ENCODE results near the gene HES7.

DNA sequence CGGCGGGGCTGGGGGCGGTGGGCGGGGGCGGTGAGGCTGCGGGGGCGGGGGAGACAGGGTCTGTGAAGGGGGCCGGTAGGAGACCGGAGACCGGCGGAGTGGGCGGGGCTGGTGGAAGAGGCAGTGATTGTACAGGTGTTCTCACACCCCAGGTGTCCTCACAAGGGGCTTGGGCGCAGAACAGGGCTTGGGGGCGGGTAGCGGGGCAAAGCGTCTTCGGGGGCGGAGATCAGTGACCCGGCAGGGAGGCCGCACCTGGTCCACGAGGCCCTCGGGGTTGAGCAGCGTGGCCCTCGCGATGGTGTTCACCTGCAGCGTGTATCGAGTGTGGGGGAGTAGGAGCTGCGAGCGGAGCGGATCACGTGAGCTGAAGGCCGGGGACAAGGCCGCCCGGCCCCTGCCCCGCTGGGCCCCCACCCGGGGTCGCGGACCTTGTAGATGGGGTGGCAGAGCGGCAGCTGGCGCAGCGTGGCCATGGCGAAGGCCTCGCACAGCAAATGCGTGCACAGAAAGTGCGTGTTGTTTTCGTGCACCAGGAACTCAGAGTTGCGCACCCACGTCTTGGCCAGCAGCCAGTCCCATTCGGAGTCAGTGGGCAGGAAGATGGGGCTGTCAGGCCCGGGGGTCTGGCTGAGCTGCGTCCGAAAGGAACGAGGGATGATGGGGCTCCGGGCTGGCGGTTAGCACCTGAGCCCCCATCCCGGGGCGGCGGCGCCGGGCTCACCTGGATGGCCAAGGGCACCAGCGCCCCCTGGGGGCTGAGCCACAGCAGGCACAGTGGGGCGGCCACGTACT, 14.0 kb downstream of the HES7 start:
- TF ChIP-seq POLR2A (IDR thresholded peaks at IDR 0.05; ENCODE audit: low read length) (no peak), GATA1 (IDR thresholded peaks at IDR 0.05; ENCODE audit: low read depth, low read length) (no peak)
